Astrocyte of the cerebellum (primary cell): ENCODE measurements around the gene TNS4.
A peak's percentile ranks its signal among the peaks of the same experiment; 100 is the strongest.

Experiments used
- DNase-seq: peaks from one replicate; pipeline ENCODE4 v3.0.0-alpha.2; 2011; ENCODE audit warnings: low read depth
- H3K4me3 ChIP-seq: 2 replicates; pipeline ENCODE4 v1.5.1; 2011; ENCODE audit warnings: mild to moderate bottlenecking, low read depth, low read length, moderate library complexity
- CTCF ChIP-seq: IDR thresholded peaks from 2 replicates; pipeline ENCODE4 v1.5.1; 2012; ENCODE audit warnings: low read length, low read depth, moderate library complexity, mild to moderate bottlenecking; ENCODE audit errors: missing control alignments
- in situ Hi-C: cut with HindIII; loops from 2 replicates; pipeline ENCODE4 v1.10.0; 2017; ENCODE audit warnings: low sequenced_read_pairs

TNS4 gene

GRCh38 chr17:40452921-40453378, 48.5 kb downstream of the TNS4 start:
- no peak overlapping the region for H3K4me3 ChIP-seq
- DNase-seq: no peak
- in situ Hi-C loops: no loop called here
- no peak for TF ChIP-seq CTCF

DNA sequence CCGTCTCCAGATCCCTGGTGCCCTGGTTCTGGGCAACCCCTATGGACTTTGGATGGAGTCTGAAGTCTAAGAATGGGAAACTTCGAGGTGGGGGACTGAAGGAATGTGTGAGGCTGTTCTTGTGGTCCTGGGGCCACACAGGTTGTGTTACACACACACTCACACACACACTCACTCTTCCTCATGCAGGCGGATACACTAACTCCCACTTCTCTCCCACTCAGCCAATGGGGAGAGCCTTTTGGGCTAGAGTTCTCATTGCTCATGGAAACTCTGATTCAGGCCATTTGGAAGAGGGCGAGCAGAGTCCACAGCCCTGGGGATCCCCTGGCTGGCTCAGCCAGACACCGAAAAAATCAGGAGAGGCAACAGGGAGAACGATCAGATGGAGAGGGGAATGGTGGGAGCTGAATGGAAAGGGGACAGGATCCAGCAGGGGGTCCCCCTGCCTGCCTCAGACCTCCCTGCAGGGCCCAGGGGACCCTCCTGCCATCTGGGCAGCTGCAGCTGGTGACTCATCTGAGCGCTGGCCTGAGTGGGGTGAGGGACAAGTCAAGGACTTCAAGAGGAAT, 49.1 kb downstream of the TNS4 start:
- no peak overlapping the region for H3K4me3 ChIP-seq
- TF ChIP-seq CTCF: no peak
- DNase-seq: peak; percentile 49
- in situ Hi-C loops: no loop called here

- DNase-seq: peak; percentile 89
- H3K4me3 ChIP-seq: no peak overlapping the region
- TF ChIP-seq CTCF: no peak
- in situ Hi-C loops: no loop called here
Measured at GRCh38 chr17:40451420-40451819, 50.0 kb downstream of the TNS4 start.

DNA sequence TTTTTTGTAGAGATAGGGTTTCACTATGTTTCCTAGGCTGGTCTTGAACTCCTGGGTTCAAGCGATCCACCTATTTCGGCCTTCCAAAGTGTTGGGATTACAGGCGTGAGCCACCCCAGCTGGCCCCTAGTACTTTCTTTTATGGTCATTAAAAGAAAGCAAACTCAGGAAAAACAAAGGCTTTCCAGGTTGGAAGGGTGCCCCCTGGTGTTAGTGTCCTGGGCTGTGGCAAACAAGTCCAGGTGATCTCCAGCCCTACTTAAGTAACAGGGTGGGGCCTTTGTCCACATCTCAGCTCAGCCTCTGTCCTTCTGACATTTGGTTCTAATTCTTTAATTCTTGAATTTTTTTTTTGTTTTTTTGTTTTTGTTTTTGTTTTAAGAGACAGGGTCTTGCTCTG, 51.2 kb downstream of the TNS4 start:
- no peak overlapping the region for H3K4me3 ChIP-seq
- in situ Hi-C loops: no loop called here
- DNase-seq: no peak
- TF ChIP-seq CTCF: peak; percentile 54

DNA sequence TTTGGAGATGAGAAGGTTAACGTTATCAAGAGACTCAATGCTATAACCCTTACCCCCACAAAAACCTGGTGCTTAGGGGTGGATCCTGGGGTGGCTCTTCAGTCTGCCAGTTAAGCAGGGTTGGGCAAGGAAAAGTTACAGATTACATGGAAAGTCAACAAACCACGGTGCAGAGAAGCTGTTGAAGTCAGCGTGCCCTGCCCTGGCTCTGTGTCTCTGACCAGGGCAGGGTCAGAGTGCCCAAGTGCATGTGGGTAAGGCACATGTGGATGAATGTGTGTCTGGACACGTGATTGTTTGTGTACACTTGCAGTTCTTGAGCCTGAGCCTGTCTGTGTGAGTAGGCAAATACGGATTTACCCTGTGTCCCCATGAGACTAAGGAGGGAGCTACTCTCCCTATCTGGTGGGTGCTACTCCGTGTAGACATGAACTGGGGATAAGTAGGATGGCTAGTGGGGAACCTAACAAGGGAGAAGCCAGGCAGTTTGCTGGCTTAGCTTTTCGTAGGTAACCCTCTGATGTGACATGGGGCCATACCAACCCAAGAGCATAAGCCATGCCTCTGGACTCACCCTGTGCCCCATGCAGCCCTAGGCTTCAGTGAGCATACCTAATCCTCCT, 52.7 kb downstream of the TNS4 start:
- no peak overlapping the region for H3K4me3 ChIP-seq
- no peak for TF ChIP-seq CTCF
- DNase-seq: no peak
- in situ Hi-C loops: no loop called here

GRCh38 chr17:40448213-40448638, 53.2 kb downstream of the TNS4 start:
- in situ Hi-C loops: no loop called here
- H3K4me3 ChIP-seq: no peak overlapping the region
- no peak for DNase-seq
- no peak for TF ChIP-seq CTCF
